ENCODE measurements around the gene MVB12B.

Gene MVB12B

DNA sequence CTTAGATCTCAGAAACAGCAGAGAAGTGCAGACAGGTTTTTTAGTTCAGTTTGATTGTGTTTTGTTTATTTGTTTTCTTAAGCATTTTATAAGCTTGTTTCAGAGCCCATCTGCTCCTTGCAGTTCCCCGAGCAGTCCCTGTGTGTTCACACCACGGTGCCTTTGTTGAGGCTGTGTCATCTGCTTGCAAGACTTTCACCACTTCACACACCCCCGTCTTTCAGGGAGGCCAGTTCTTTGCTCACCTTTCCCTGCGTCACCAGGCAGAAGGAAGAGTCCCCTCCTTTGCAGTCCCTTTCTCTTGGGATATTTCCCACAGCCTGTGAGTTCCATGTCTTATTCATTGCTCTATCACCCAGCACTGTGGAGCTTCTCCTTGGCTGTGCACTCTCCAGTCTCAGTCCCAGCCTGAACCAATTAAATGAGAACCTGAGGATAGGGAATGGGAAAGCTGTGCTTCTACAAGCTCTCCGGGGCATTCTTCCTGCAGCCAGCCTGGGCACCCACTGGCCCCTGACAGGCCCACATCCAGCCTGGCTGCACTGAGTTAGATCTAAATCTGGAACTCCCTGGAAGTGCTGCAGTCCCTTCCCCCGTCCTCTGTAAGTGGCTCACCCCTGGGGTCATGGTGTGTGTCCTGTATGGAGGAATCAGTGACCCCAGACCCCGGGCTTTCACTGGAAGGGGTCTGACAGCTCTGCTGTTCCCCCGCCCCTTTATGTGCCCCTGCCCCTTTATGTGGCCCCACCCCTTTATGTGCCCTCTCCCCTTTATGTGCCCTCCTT, 5.5 kb downstream of the MVB12B start:
- no peak for DNase-seq

DNA sequence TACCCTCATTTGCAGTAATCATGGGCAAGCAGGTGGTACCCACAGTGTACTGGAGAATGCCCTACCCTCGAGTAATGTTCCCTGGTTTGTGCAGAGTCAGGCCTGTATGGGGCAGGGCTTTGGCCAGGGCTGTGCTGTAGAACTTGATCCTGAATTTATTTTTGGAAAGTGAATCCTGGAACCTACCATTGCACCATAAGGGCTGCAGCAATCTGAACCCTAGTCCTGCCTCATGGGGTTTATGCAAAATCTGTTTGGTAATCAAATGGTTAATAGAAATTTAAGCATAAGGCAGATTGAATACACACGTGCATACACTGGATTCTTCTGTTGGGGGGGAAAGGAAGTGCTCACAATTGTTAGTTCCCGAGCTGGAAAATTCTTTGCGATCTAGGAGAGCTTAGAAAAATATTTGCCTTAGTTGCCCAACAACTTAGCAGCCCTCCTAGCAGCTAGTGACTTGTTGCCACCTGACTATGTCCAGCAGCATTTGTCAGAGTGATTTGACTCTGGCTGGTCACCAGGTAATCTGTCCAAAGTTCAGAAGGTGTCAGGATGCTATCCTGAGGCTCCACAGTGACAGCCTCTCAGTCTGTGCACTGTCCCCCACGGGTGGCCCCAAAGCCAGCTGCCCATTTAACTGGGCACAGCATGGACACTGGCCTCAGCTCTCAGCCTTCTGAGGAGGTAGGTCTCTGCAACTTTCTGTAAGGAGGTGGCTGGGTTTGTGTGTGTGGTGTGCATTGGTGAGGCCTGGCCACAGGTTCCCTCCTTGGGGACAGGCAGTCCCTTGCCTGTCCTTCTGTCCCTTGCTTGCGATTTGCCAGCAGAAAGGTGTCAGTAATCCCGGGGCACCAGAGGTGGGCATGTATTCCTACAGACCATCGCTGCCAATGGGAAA, 8.3 kb downstream of the MVB12B start:
- no peak for DNase-seq

DNA sequence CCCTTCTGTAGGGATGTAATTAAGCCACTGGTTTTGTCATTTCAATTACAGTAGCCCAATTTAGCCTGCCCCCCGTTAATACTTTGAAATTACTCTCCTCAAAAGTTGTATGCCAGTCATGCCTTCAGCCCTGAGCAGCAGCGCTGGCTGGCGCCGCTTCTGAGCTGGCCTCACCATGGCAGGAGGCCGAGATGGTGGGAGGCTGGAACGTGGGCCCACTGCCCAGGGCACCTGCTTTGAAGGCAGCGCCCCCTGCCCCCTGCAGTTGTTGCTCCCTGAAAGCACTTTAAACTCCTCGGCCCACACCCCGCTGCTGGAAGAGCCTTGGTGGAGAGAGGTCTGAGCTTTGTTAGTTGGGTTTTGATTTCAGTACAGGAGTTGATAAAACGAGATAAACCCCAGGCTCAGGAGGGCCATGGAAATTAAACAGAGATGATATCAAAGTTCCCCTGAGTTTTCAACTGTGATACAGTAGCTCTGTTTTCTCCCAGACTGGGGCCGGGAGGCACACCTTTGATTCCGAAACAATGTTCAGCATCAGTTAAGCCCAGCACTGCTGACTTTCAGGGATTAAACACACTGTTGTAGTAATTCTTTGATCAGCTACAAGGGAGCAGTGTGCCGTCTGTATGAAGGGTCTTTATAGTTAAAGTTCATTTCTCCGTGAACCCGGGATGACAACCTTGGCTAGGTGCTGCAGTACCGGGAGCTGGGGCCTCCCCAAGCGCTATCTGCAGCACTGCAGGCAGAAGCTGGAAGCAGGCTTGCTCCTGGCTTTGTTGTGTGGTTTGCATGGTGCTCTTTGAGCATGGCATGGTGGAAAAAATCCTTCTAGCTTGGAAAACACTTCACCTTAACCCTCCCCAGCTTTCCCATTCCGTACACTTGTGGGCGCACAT, 9.5 kb downstream of the MVB12B start:
- DNase-seq, result no peak

- DNase-seq, result no peak
These were observed 10.2 kb downstream of the MVB12B start for GRCh38 chr9:126336736-126337325.

DNA sequence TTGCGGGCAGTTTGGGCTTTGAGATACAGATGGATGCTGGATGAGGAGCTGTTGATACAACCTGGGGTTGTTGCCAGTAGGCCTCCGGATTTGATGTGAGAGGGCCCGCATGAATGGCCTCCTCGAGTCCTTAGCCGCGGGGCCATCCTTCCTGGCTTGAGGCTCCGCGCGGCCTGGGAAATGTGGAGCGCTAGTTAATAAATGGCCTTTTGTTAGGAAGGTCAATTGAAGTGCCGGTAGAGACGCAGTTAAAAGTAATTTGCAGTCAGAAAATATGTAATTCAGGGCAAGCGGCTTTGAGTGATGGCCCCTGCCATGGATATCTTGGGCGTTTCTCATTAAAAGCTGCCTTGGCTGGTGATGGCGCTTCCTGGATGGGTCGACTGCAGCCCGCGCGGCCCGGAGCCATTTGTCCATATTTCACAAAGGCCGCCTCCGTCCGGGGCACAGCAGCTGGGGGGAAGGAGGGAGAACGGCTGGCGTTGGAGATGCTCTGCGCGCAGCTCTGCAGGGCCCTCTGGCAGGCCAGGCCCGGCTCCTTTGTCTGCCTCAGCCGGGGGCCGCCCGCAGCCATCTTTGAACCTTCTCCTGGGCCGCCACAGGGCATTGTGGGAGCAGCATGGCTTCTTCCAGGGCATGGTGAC, 11.2 kb downstream of the MVB12B start:
- DNase-seq, result no peak

- DNase-seq, result no peak
These were observed 12.3 kb downstream of the MVB12B start for GRCh38 chr9:126338945-126339344.

DNA sequence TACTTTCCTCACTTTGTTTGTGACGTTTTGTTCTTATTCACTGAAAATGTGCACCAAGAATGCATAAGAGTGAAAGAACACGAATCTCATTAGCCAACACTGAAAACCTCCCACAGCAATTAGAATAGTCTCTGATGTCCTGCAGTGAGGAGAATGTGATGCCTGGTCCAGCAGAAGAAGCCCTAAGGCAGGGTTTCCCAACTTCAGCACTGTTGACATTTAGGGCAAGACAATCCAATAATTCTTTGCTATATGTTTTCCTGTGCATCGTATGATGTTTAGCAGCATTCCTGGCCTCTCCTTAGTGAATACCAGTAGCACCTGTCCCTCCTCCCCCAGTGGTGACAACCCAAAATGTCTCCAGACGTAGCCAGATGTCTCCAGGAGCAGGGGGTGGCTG, 14.8 kb downstream of the MVB12B start:
- DNase-seq, result no peak

DNA sequence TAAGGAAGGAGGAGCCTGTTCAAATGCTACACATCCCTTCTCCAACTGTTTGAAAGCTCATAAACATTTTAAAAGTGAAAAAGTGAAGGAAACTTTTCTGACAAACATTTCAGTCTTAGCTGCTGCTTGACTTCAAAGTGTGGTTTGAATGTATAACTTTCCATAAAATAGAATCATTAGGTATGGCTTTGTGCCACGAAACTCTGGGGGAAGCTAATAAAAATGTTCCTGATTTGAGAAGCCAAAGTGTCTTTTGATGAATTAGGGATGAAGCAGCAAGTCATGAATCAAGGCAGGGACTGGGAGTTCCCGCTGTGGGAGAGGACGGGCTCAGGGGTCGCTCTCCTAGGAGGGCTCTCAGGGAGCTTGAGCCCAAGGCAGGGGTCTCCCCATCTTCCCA, 15.3 kb downstream of the MVB12B start:
- no peak for DNase-seq

GRCh38 chr9:126342621-126343031, 16.0 kb downstream of the MVB12B start:
- no peak for DNase-seq

DNA sequence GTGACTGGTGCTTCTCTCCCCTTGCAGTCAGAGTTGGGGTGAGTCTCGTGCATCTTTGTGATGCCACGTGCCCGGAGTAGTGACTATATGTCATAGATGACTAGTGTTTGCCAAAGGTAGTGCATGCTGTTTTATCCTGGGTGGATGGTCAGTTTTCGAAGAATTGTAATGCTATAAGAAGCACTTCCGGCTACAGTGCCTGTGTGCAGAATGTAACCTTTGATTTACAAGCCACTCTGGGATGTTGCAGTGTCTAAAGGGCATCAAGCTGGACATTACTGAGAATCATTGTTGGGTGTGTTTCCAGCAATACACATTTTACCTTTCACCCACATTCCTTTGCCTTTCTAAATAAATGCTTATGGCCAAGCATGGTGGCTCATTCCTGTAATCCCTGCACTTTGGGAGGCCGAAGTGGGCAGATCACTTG, 16.7 kb downstream of the MVB12B start:
- no peak for DNase-seq

- no peak for DNase-seq
These were observed 19.4 kb downstream of the MVB12B start for GRCh38 chr9:126346031-126346430.

GRCh38 chr9:126347093-126347492, 20.5 kb downstream of the MVB12B start:
- no peak for DNase-seq

DNA sequence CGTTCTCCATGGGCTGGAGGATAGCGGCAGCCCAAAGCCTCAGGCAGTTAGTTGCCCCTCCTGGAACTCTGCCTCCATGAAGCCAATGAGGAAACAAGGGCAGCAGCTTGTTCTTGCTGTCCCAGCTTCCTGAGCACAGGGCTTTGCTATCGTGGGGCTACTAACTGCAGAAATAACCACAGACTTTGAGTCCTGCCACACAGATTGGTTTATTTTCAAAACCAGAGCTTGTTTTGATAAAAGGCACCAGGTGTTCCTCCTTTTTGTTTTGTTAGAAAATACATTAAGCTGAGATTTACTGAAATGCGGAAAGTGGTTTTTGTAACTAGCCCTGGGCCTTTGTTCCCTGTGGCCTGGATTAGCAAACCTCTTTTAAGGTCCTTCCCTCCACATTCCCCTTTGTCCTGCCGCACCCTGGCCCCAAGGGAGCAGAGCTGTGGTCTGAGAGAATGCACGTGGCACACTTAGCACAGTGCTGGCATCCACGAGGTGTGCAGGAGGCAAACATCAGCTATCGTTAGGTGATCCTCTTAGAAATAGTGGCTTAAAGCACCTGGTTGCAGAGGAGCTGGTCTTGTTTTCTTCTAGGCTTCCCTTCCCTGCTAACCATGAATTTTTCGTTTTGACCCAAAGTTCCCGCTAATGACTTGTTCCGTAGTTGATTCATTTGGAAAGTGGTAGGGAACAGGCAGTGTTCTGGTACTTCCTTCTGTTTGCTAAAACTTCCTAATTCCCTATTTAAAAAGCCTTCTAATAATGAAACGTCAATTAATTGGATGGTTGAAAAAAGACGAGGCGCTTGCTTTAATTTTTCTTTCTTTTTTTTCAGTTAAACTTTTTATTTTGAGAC, 21.5 kb downstream of the MVB12B start:
- no peak for DNase-seq

DNA sequence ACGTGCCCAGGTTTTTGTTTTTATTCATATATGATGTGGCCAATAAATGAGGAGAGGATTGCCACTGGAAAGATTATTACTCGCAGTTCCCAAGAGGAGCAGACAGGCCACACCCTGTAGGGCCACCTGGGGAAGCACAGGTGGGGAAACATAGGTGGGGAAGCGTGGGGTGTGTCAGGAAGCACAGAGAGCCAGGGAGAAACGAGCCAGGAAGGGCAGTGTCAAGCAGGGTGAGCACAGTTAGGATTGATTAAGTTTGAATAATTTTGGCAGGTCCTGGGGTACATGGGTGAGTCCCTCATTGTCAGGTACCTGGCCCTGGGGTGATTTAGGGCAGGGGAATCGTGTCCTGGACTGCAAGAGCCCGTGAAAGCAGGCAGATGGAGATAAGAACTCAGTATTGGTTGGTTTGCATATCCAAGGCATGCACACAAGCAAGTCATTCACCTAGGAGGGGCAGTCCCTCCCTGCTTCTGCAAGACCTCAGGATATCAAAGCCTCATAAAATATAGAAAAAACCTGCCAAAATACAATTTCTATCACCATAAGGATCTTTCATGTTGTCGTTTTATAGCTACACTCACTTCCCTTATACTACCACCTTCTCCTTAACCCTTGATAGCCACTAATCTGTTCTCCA, 22.4 kb downstream of the MVB12B start:
- DNase-seq, result no peak

- DNase-seq, result no peak
These were observed 28.5 kb downstream of the MVB12B start for GRCh38 chr9:126354887-126355770.

DNA sequence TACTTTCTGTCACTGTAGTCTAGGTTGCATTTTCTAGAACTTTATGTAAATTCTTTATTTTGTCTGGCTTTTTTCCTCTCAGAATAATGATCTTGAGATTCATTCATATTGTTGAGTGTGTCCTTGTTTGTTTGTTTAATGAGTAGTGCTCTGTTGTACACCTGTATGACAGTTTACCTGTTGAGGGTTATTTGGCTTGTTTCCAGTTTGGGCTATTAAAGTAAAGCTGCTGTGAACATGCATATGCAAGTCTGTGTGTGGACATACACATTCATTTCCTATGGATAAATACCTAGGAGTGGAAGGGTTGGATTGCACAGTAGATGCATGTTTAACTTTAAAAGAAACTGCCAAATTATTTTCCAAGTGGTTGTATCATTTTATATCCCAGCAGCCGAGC, 30.4 kb downstream of the MVB12B start:
- no peak for DNase-seq

DNA sequence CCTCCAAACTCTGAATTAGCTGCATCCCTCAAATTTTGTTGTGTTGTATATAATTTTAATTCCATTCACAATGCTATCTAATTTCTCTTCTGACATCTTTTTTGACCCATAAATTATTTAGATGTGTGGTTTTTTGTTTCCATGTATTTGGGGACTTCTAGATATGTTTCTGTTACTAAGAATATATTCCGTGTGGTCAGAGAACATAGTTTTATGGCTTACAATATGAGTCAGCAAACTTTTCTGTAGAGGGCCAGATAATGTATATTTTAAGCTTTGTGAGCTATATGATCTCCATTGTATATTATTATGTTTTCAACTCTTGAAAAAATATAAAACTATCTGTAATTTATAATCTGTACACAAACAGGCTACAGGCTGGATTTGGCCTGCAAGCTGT, 33.4 kb downstream of the MVB12B start:
- no peak for DNase-seq

DNA sequence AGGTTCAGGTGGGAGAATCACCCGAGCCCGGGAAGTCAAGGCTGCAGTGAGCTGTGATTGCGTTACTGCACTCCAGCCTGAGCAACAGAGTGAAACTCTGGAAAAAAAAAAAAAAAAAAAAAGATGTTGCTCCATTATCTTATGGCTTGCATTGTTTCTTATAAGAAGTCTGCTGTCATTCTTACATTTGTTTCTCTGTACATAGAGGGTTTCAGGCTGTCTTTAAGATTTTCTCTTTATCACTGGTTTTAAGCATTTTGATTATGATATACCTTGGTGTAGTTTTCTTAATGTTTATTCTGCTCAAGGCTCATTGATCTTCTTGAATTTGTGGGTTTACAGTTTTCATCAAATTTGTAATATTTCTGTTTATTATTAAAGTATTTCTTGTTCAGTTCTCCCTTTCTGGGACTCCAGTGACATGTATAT, 35.2 kb downstream of the MVB12B start:
- no peak for DNase-seq

GRCh38 chr9:126363250-126363649, 36.6 kb downstream of the MVB12B start:
- DNase-seq, result no peak
